ENCODE data around the gene NEURL1B. TPM values are rescaled to one million over a fixed set of nuclear protein-coding genes. Genes with fewer than 3 reads are reported as not detected.

The NEURL1B gene
- total RNA-seq, 2 donors from 2014 or later, result 9.9 to 12.2 TPM

DNA sequence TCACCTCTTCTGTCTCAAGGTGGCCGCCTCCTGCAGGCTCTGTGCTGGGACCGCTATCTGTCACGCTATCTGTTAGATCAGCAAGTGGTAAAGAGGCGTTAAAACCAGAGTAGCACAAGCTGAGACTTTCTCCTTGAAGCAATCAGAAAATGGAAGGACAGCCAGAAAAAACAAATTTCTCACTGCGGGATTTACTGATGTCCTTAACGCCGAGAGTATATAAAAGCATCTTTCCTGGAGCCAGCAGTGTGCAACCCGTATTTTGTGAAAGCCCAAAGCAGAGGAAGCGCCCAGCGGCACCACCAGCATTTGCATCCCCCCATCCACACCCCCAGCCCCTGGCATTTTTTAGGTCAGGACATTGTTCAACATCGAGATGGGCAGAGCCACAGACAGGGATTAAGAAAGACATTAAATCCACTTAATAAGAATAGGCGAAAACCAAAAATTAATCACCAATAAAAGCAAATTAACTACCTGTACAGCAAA lies 81.3 kb downstream of the NEURL1B start:
- Histone ChIP-seq H3K27ac (no peak overlapping the region), H3K9me3 (no peaks in the 10 kb centered on the region), H3K4me1 (peaks cover 12% of the 10 kb centered on the region), H3K36me3 (replicated peaks in 1 of 2; ENCODE audit: insufficient read depth in 1 of 2, low read depth in 2 of 2) (no peaks in the 10 kb centered on the region), H3K27me3 (no peaks in the 10 kb centered on the region), H3K4me3 (no peak overlapping the region)
- ATAC-seq (no peak), DNase-seq (no peak)
- intact Hi-C loops (cut with DNase I), result no loop called here
- WGBS, 2 donors, result 51 to 54% methylated on average over 12 of the region's 12 CpGs
- TF ChIP-seq POLR2A (IDR thresholded peaks at IDR 0.05), result no peak
- TF ChIP-seq, protein P1, sequence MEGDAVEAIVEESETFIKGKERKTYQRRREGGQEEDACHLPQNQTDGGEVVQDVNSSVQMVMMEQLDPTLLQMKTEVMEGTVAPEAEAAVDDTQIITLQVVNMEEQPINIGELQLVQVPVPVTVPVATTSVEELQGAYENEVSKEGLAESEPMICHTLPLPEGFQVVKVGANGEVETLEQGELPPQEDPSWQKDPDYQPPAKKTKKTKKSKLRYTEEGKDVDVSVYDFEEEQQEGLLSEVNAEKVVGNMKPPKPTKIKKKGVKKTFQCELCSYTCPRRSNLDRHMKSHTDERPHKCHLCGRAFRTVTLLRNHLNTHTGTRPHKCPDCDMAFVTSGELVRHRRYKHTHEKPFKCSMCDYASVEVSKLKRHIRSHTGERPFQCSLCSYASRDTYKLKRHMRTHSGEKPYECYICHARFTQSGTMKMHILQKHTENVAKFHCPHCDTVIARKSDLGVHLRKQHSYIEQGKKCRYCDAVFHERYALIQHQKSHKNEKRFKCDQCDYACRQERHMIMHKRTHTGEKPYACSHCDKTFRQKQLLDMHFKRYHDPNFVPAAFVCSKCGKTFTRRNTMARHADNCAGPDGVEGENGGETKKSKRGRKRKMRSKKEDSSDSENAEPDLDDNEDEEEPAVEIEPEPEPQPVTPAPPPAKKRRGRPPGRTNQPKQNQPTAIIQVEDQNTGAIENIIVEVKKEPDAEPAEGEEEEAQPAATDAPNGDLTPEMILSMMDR (IDR thresholded peaks at IDR 0.05), result no peak

DNA sequence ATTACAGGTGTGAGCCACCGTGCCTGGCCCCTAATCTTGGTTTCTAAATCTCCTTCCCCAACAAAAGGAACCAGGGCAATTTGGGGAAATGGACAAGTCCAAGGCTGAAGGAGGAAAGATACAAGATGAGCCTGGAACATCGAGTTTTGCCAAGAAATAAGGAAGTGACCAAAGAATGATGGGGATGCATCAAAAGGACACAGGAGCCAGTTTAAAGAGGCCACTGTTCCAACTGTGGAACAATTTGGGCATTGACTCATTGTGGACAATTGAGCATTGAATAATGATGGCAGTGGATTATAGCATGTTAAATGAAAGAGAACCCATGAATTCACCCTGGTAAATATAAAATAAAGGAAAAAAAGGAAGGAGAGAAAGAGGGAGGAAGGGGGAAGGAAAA lies 82.4 kb downstream of the NEURL1B start:
- TF ChIP-seq POLR2A (IDR thresholded peaks at IDR 0.05), result no peak
- TF ChIP-seq, protein P1 (IDR thresholded peaks at IDR 0.05), result no peak
- ATAC-seq (no peak), DNase-seq (no peak)
- Histone ChIP-seq H3K9me3 (no peaks in the 10 kb centered on the region), H3K4me1 (peaks cover 12% of the 10 kb centered on the region), H3K27ac (no peak overlapping the region), H3K36me3 (replicated peaks in 1 of 2; ENCODE audit: insufficient read depth in 1 of 2, low read depth in 2 of 2) (no peaks in the 10 kb centered on the region), H3K27me3 (no peaks in the 10 kb centered on the region), H3K4me3 (no peak overlapping the region)
- intact Hi-C loops (cut with DNase I), result no loop called here
- 52 to 60% methylated on average over 2 of the region's 2 CpGs for WGBS, 2 donors

DNA sequence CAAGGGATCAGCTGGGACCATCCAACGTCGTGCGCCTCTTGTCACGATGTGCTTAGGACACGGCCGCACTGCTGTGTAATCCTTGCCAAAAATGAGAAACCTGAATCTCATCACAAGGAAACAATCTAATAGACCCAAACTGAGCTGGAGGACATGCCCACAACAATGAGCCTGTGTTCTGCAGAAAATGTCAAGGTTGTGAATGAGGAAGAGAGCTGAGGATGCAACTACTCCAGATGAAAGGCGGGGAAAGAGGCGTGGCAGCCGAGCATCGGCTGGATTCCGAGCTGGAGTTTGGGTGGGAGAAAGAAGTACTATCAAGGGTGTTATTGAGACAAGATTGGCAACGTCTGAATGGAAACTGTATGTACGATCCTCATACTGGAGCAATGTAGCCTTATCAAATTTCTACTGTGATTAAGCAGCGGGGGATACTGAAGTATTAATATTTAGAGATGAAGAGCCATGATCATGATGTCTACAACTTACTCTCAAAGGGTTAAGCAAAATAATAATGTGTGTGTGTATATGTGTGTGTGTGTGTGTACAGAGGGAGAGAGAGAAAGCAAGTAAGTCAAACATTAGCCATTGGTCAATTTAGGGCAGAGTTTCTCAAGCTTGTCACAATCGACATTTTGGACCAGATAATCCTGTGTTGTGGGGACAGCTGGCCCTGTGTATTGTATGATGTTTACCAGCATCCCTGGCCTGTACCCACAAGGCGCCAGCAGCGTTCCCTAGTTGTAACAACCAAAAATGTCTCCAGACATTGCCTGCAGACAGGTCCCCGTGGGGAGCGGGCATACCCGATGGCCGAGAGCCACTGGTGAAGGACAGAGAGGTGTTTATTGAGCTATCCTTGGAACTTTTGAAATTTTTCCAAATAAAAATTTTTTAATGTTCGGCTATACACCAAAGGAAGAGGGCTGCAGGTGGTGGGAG lies 83.5 kb downstream of the NEURL1B start:
- no peak for ATAC-seq
- H3K4me1 ChIP-seq, result peaks cover 12% of the 10 kb centered on the region
- intact Hi-C loops (cut with DNase I), result no loop called here
- H3K9me3 ChIP-seq, result no peaks in the 10 kb centered on the region
- TF ChIP-seq POLR2A (IDR thresholded peaks at IDR 0.05), result no peak
- TF ChIP-seq, protein P1 (IDR thresholded peaks at IDR 0.05), result no peak
- no peaks in the 10 kb centered on the region for H3K36me3 ChIP-seq (replicated peaks in 1 of 2; ENCODE audit: insufficient read depth in 1 of 2, low read depth in 2 of 2)
- no peak overlapping the region for H3K4me3 ChIP-seq
- 37 to 44% methylated on average over 22 of the region's 22 CpGs for WGBS, 2 donors
- DNase-seq, result no peak
- H3K27me3 ChIP-seq, result no peaks in the 10 kb centered on the region
- H3K27ac ChIP-seq, result no peak overlapping the region

DNA sequence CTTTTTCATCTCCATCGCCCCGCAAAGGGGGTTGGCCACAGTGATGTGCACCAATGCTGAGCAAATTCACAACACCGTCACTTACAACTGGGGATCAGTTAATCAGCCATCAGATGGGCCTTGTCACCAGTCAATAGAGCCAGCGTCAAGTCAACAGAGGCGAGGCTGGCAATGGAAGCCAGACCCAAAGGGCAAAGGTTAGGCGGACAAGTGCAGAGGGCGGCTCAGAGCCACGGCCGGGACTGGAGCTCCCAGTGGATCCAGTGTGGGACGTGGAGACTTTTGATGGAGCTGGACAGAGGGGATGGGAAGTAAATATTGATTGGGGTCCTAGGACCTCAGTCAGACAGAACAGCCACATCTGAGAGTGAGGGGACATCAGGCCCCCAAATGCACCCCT lies 84.2 kb downstream of the NEURL1B start:
- no peak for DNase-seq
- H3K27me3 ChIP-seq, result no peaks in the 10 kb centered on the region
- intact Hi-C loops (cut with DNase I), result no loop called here
- H3K36me3 ChIP-seq (replicated peaks in 1 of 2; ENCODE audit: insufficient read depth in 1 of 2, low read depth in 2 of 2), result no peaks in the 10 kb centered on the region
- H3K4me1 ChIP-seq, result peaks cover 12% of the 10 kb centered on the region
- ATAC-seq, result no peak
- H3K27ac ChIP-seq, result no peak overlapping the region
- 80 to 90% methylated on average over 10 of the region's 10 CpGs for WGBS, 2 donors
- no peaks in the 10 kb centered on the region for H3K9me3 ChIP-seq
- no peak for TF ChIP-seq POLR2A (IDR thresholded peaks at IDR 0.05)
- TF ChIP-seq, protein P1 (IDR thresholded peaks at IDR 0.05), result no peak
- H3K4me3 ChIP-seq, result no peak overlapping the region

Data from body of pancreas (tissue), 4 donors.